Measurements from ENCODE around the gene DIPK1A.

Gene DIPK1A

DNA sequence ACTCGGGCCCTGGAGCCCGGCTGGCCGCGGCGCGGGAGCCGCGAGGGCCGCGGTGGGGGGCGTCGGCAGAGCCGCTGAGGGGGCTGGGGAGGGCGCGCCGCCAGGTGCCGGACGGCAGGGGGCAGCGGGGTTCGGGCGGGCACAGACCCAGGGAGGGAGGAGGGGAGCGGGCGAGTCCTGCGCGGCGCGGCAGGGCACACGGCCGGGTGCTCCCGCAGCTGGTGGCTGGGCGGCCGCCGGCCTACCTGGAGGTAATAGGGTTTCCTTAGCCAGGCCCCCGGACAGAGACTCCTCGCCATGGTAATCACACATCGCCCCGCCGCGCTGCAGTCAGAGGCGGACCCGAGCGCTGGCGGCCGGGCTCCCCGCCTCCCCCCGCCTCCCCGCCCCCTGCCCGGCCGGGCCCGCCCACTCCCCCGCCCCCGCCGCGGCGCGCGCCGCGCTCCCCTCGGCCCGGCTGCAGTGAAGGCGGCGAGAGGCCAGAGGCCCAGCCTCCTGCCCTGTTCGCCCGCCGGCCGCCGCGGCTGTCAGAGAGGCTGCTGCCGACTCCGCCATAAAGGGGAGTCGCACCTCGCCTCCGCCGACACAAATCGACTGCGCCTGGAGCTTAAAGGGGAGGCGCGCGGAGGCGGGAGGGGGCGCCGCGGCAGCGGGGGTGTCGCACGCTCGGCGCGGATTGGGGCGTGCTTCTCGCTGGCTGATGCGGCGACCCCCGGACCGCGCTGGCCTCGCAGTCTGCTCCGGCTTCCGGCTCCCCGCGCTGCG is at the start of gene DIPK1A:
DIPK1A (minus strand) TSS at position 332 of the 765 bp plus-strand sequence; CDS start at position 299, 33 bp downstream.
- DNase-seq = peak; percentile 89

DNA sequence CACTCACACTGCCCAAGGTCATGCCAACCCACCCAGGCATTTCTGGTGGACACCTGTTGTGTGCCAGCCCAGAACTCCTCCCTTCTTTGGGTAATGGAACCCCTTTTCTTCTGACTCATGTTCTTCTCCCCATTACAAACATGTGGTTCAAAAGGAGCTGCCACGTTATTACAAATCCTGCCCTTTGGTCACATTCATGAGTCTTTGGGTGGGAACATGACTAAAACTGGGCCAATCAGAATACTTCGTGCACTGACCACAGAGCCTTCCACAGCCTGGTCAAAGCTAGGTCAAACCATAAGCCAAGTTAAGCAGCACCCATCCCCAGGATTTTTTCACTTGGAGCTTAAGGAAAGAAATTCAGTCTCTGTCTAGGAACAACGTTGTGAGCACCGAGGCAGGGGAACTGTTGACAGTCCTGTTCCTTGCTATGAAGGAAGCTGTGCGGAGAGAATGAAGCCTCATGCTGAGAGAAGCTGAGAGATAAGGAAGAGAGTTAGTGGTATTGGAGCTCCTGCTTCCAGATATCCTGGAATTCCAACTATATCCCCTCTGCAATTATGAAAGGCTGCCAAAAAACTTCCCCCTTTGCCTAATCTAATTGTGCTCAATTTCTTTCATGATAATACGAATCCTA is 46.8 kb upstream of the DIPK1A start:
- no peak for DNase-seq

DNA sequence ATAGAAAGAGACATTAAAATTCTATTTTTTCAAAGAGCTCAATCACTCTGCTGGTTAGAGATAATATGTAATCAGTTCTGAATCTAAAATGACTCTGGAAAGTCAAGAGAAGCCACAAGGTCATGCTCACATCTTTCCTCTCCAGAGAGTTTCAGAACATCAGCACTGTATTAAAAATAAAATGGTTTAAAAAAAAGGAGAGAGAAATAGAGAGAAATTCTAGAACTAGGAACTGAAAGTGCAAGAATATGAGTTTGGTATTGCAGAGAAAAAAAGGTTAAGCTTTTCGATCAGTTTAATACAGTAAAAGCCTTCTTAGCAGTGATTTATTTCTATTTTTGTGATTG is 44.0 kb upstream of the DIPK1A start:
- no peak for DNase-seq

DNA sequence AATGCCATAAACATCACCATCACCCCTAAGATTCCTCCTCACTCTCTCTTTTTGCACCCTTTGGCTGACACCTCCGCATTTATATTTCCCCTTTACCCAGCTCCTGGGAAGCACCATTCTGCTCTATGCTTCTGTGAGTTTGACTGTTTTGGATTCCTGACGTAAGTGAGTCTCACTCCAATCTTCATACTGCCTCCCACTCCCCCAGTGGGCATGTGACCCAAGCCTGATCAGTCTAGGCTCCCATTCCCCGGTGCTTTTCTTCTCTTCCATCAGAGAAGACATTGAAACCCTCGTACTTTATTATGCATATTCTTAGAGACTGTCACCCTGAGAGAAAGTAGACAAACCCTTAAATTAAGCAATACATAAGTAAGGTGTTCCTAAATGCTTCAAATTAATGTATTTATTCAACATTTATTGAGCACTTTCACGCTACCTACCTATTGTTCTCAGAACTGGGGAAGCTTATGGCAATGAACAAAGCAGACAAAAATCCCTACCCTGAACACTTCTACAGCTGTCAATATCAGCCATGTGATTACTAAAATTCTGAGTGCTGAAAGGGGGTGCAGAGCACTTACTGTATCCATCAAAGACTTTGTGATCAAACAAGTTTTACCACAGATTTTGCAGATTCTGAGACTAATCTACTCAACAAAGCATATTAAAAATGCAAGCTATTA is 43.4 kb upstream of the DIPK1A start:
- DNase-seq = no peak

DNA sequence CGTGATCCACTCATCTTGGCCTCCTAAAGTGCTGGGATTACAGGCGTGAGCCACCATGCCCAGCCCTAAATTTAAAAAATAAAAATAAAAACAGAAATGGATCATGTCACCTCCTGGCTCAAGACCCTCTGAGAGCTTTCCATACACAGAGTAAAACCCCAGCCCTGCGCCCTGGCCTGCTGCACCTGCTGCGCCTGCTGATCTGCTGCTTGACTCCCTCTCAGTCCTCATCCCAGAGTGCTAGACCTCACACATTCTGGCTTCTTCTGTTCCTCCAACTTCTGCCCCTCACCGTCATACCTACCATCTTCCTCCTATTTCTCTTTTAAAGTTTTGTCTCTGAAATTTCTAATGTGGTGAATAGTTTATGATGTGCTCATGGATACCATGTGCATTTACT is 42.7 kb upstream of the DIPK1A start:
- no peak for DNase-seq

DNA sequence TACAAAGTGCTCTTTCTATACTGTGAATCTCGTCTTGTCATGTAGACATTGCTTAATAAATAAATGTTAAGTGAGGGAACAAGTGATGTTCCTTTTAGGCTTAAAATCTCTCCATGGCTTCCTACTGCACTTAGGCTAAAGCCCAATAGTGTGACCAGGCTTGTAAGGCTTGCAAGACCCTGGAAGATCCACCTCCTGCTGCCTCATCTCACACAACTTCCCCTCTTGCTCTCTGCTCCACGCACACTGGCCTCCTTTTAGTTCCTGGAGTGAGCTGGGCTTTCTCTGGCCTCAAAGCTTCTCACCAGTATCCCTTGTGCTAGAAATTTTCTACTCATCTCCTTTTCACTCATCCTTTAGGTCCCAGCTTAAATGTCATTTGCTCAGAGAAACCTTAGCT is 41.5 kb upstream of the DIPK1A start:
- no peak for DNase-seq

DNA sequence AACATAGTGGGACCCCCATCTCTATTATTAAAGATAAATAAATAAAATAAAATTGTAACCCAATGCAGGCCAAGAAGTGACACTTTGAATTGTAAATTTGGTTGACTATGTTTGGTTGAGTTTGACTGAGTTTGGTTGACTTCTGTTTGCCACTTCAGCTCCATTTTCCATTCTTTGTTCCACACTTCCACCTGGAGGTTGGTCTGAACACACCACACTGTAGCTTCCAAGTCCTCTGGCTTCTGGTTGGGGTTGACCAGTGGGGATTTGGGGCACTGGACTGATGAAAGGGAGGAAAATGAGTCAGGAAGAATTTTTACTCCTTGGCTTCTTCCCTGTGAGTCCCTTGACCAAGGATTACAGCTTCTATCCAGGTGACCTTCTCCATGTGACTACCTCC is 40.6 kb upstream of the DIPK1A start:
- no peak for DNase-seq

DNA sequence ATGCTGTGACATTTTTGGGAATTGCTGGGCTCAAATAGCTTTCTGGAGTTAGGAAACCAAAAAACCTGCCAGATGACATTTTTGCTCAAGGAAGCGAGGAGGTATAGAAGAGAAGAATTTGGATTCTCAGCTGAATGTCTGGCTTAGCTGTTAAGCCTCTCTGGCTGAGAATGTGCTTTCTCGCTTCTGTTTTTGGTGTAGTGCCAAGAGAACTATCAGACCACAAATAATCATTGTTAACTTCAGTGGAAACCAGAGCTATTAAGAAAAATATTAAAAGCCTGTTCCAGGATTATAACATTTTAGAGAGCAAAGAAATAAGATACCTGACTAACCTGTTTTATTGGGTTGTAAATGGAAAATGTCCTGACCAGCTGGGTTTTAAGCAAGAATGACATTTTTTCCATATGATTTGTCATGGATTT is 39.5 kb upstream of the DIPK1A start:
- no peak for DNase-seq

DNA sequence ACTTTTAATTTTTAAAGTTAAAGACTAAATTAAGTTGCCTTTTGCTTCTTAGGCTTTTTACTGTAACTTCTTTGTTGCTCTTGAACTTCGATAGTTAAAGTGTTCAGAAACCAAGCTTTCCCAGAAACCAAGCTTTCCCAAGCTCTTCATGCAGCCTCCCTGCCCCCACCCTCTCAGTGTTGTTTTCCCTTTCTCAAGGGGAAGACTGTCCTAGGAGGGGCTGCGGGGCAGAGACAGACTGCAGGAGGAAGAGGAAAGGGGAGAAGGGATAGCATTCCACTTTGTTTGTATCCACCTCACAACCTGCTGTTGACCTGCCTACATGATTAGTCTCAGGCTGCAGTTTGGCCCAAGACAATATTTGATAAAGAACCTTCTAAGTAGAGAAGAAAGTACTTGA is 39.0 kb upstream of the DIPK1A start:
- no peak for DNase-seq

DNA sequence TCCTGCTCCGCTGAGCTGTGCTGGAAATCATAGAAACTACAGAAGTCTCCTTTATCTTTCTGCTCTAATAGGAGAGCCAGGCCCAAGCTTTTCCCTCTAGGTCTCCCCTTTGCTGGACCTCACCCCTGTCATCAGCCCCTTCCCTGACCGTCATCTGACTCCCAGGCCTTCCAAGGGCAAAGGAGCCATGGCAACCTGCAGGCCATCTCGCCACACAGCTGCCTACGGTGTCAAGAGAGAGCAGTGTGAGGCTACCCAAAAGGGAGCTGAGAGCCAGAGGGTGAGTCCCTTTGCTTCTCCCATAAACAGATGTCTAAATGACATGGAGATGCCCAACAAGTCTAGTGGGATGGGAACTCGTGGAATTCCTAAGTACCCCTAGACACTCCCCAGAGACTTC is 37.6 kb upstream of the DIPK1A start:
- DNase-seq = no peak

DNA sequence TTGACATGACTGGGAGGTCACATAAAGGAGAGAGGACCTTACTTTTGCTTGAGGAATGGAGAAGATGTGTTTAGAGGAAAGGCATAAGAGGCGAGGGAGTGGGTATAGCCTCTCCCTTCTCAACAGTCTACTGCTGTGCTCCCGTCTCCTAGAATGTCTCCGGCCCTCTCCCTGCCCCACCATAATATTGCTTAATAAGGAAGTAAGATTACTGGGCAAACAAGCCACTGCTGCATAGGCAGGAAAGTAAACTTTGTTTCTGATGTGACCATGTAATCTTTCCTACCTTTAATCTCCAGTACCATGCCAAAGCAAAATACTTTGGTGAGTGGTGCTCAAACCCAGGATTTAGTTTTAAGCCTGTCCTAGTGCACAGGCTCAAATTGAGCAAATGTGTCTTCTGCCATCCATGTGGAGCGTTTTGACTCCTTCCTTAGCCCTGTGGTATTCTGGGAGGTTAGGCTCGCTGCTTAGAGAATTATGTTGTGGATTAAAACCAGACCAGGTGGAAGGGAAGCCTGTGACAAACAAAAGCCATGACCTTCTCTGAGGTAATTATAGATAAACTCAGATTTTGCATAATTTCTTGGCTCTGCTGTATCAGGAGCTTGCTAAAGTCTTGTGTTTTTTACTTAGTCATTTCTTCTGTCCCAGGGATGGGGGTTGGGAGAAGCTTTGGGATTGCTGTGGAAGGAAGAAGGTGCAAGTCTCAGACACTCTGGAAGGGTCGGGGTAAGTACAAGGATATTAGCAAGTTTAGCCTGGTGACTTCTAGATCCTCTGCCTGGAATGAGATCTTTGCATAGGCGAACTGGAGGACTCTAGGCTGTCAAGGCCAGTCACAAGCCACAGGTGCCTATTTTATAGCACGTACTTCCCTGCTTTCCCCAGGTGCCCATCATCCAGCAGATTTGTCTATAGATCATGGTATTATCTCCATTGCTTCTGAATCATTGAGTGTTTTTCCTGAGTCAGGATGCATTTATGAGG is 34.5 kb upstream of the DIPK1A start:
- no peak for DNase-seq

DNA sequence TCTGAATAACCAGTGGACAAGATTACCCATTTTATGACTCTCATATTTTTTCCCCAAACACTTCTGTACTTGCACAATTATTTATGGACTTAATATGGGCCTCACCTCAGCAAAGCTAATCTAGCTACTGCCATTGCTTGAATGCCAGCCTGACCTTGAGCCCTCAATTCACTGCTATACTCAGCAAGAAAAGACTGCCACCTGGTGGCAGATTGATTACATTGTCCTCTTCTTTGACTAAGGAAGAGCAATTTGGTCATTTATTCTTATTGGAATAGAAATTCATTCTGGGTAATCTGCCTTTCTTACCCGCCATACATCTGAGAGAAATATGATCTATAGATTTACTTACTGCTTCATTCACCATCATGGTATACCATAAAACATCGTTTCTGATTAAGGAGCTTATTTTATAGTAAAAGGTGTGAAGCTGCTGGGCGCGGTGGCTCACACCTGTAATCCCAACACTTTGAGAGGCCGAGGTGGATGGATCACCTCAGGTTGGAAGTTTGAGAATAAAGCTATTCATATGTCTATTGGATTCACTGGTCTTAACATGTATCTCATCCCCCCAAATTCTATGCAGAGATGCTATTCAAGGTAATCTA is 32.9 kb upstream of the DIPK1A start:
- DNase-seq = no peak

DNA sequence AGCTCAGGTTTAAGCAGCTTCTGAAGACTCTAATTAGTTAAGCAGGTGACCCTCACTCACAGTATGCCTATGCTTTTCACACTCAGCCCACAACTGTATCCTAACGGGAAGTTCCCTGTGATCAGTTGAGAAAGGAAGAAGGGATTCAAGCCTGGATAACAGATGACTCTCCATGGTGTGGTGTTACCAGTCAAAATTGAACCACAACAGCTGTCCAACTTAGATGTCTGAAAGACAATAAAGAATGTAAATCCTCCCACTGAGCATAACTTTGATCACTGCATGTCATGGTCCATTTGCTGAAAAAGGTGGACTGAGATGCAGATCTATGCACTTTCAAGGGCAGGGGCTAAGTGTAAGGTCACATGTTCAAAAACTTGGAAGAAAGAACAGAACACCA is 32.3 kb upstream of the DIPK1A start:
- no peak for DNase-seq

DNA sequence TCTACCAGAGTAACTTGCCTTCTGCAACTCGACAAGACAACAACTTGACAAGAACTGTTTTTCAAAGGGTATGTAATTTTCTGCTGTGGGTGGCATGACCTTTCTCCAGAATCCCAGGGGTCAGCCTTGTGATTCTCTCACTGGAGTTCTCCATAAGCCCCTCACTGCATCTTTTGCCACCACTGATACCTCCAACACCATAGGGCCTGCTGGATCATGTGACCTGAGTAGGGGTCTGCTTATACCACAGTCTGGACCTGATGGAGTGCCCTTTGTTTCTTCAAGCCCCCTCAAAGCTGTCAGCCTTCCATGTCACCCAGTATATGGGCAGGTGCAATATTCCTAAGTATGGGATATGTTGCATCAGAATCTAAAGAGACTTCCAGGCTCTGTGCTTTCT is 31.6 kb upstream of the DIPK1A start:
- DNase-seq = no peak

DNA sequence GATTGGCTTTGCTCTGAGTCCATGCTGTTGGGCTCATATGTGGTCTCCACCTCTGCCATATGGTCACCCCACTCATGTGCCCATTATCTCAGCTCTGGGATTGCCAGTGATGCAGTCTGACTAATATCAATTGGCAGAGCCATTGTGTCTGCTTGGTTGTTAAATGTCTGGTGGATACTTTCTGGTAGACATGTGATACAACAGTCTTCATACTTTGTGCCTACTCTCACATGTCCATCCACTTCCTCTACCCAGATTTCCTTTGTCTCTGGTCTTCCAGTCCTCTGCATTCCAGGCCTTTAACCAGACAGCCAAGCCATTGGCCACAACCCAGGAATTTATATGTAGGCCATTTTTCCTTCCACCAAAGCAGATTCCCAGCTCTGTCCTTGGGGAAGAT is 30.8 kb upstream of the DIPK1A start:
- DNase-seq = no peak

DNA sequence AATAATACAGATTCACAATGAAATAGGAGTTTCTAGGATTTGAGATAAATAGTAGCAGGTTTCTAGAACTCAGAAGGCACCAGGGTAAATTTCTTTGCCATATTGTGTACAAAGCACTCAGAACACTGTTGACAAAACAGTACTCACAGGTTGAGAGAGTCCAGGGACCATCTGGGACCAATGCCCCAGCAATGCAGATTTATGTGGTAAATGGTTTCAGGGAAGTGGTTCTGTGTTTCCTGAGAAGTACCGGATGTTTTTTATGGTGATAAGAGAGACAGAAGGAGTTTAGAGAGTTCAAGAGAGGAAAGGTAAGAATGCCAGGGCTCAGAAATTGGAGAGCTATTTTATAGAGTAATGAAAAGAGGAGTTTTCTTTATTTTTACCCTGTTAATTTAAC is 29.6 kb upstream of the DIPK1A start:
- no peak for DNase-seq

DNA sequence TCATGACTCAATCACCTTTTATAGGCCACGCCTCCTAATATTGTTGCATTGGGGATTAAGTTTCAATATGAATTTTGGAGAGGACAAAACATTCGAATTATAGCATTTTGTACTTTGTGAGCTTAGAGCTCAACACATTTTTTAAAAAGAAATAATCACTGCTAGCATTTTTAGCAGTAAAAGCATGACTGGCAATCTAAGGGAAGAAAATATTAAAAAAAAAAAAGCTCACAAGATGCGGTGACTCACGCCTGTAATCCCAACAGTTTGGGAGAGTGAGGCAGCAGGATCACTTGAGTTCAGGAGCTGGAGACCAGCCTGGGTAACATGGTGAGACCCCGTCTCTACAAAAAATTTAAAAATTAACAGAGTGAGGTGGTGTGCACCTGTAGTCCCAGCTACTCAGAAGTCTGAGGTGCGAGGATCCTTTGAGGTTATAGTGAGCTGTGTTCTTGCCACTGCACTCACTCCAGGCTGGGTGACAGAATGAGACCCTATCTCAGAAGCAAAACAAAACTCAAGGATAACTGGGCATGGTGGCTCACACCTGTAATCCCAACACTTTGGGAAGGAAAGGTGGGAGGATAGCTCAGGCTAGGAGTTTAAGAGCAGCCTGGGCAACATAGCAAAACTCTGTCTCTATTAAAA is 28.8 kb upstream of the DIPK1A start:
- DNase-seq = no peak

DNA sequence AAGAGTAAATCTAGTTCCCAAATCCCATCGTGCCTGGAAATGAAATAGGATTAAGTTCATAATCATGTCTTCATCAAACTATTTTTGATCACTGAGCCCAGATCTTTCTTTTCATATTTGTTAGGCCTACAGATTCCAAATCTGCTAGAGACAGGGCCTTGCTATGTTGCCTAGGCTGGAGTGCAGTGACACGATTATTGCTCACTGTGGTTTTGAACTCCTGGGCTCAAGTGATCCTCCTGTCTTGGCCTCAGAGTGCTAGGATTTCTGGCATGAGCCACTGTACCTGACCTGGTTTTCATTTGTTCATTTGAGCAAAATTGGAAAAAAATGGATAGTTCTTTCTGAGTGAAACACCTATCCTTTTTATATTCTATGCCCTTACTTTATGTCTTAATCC is 28.0 kb upstream of the DIPK1A start:
- DNase-seq = no peak

DNA sequence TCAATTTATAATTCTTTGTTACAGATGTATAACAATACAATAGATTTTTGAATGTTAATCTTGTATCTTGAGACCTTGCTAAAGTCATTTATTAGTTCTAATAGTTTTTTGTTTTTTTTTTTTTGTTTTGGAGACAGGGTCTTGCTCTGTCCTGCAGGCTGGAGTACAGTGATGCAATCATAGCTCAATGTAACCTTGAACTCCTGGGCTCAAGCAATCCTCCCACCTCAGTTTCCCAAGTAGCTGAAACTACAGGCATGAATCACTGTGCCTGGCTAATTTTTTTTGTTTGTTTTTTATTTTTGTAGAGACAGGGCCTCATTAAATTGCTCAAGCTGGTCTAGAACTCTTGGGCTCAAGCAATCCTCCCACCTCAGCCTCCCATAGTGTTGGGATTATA is 26.2 kb upstream of the DIPK1A start:
- no peak for DNase-seq

DNA sequence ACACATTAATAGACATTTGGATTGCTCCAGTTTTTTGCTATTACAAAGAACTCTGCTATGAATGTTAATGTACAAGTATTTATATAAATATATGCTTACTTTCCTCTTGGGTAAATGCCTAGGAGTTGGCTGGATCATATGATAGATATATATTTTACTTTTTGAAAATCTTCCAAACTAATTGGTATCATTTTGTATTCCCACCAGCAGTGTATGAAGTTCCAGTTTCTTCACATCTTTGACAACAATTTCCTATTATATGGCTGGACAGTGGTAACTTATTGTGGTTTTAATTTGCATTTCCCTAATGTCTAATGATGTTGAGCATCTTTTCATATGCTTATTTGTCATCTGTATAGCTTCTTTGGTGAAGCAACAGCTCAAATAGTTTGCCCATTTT is 23.8 kb upstream of the DIPK1A start:
- no peak for DNase-seq

DNA sequence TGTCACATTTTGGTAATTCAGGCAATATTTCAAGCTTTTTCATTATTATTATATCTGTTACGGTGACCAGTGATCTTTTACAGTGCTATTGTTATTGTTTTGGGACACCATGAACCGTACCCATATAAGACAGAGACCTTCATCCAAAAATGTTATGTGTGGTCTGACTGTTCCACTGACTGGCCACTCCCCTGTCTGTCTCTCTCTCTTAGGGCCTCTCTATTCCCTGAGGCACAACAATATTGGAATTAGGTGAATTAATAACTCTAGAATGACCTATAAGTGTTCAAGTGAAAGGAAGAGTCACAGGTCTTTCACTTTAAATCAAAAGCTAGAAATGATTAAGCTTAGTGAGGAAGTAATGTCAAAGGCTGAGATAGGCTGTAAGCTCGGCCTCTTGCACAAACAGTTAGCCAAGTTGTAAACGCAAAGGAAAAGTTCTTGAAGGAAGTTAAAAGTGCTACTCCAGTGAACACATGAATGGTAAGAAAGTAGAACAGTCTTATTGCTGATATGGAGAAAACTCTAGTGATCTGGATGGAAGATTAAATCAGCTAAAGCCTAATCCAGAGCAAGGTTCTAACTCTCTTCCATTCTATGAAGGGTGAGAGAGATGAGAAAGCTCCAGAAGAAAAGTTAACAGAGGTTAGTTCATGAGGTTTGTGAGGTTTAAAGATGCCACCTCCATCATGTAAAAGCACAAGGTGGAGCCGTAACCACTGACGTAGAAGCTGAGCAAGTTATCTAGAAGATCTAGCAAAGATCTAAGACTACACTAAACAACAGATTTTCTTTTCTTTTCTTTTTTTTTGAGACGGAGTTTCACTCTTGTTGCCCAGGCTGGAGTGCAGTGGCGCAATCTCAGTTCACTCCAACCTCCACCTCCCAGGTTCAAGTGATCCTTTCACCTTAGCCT is 19.7 kb upstream of the DIPK1A start:
- no peak for DNase-seq
